ENCODE measurements around the gene MYT1. TPM values are rescaled to one million over a fixed set of nuclear protein-coding genes. Genes with fewer than 3 reads are reported as not detected.

The MYT1 gene
- polyA plus RNA-seq, 1 donor from 2014 or later: 35.8 TPM

GRCh38 chr20:64230461-64231145 lies 66.4 kb downstream of the MYT1 start:
- Histone ChIP-seq H3K9me2 (ENCODE audit: insufficient read depth, low read length) (no peaks in the 10 kb centered on the region), H4K20me1 (ENCODE audit: insufficient read depth) (no peaks in the 10 kb centered on the region), H3K79me2 (replicated peaks; ENCODE audit: insufficient read depth, low read length) (no peaks in the 10 kb centered on the region), H2AFZ (ENCODE audit: low read depth, low read length) (no peak overlapping the region), H3K4me2 (ENCODE audit: low read length) (no peak overlapping the region), H3K36me3 (ENCODE audit: insufficient read depth, low read length) (peaks cover 9% of the 10 kb centered on the region), H3K27ac (ENCODE audit: low read length) (no peak overlapping the region), H3K4me3 (ENCODE audit: low read length) (no peak overlapping the region), H3K27me3 (ENCODE audit: insufficient read depth, low read depth, low read length) (no peaks in the 10 kb centered on the region), H3F3A (ENCODE audit: insufficient read depth, low read length, poor library complexity, severe bottlenecking) (no peaks in the 10 kb centered on the region), H3K9ac (ENCODE audit: low read length) (no peak overlapping the region), H3K9me3 (ENCODE audit: low read length) (no peaks in the 10 kb centered on the region)
- TF ChIP-seq REST (IDR thresholded peaks at IDR 0.05; ENCODE audit: borderline replicate concordance) (no peak), CTCF (IDR thresholded peaks at IDR 0.05; ENCODE audit: poor library complexity, severe bottlenecking) (no peak), MXI1 (conservative IDR thresholded peaks at IDR 0.05; ENCODE audit: poor library complexity, severe bottlenecking) (no peak), POLR2AphosphoS5 (IDR thresholded peaks at IDR 0.05) (no peak), SMC3 (conservative IDR thresholded peaks at IDR 0.05; ENCODE audit: poor library complexity) (no peak), RAD21 (conservative IDR thresholded peaks at IDR 0.05) (no peak), EZH2 (IDR thresholded peaks at IDR 0.05; ENCODE audit: borderline replicate concordance, insufficient read depth, low read length, poor library complexity, severe bottlenecking) (no peak), TAF1 (IDR thresholded peaks at IDR 0.05; ENCODE audit: low read depth) (no peak), EP300 (conservative IDR thresholded peaks at IDR 0.05; ENCODE audit: poor library complexity, severe bottlenecking) (no peak)

- no peaks in the 10 kb centered on the region for H3K9me2 ChIP-seq (ENCODE audit: insufficient read depth, low read length)
- TF ChIP-seq REST (IDR thresholded peaks at IDR 0.05; ENCODE audit: borderline replicate concordance): no peak
- TF ChIP-seq SMC3 (conservative IDR thresholded peaks at IDR 0.05; ENCODE audit: poor library complexity): no peak
- no peak for TF ChIP-seq TAF1 (IDR thresholded peaks at IDR 0.05; ENCODE audit: low read depth)
- no peak for TF ChIP-seq EZH2 (IDR thresholded peaks at IDR 0.05; ENCODE audit: borderline replicate concordance, insufficient read depth, low read length, poor library complexity, severe bottlenecking)
- TF ChIP-seq EP300 (conservative IDR thresholded peaks at IDR 0.05; ENCODE audit: poor library complexity, severe bottlenecking): no peak
- no peak for TF ChIP-seq MXI1 (conservative IDR thresholded peaks at IDR 0.05; ENCODE audit: poor library complexity, severe bottlenecking)
- no peak for TF ChIP-seq CTCF (IDR thresholded peaks at IDR 0.05; ENCODE audit: poor library complexity, severe bottlenecking)
- TF ChIP-seq POLR2AphosphoS5 (IDR thresholded peaks at IDR 0.05): no peak
- TF ChIP-seq RAD21 (conservative IDR thresholded peaks at IDR 0.05): no peak
- no peaks in the 10 kb centered on the region for H3F3A ChIP-seq (ENCODE audit: insufficient read depth, low read length, poor library complexity, severe bottlenecking)
- H3K4me3 ChIP-seq (ENCODE audit: low read length): no peak overlapping the region
- H3K27me3 ChIP-seq (ENCODE audit: insufficient read depth, low read depth, low read length): no peaks in the 10 kb centered on the region
- H2AFZ ChIP-seq (ENCODE audit: low read depth, low read length): no peak overlapping the region
- peaks cover 6% of the 10 kb centered on the region for H3K36me3 ChIP-seq (ENCODE audit: insufficient read depth, low read length)
- no peaks in the 10 kb centered on the region for H3K79me2 ChIP-seq (replicated peaks; ENCODE audit: insufficient read depth, low read length)
- no peak overlapping the region for H3K4me2 ChIP-seq (ENCODE audit: low read length)
- no peak overlapping the region for H3K27ac ChIP-seq (ENCODE audit: low read length)
- H3K9me3 ChIP-seq (ENCODE audit: low read length): no peaks in the 10 kb centered on the region
- H3K9ac ChIP-seq (ENCODE audit: low read length): no peak overlapping the region
- no peaks in the 10 kb centered on the region for H4K20me1 ChIP-seq (ENCODE audit: insufficient read depth)
Observed at GRCh38 chr20:64231621-64232550, 67.6 kb downstream of the MYT1 start.

All from neural cell (in vitro differentiated cells).